GM12892 (cell line): ENCODE measurements around the gene RNF213. TPM values are rescaled to one million over a fixed set of nuclear protein-coding genes. Genes with fewer than 3 reads are reported as not detected.

Experiments
- DNase-seq: peaks from one replicate; pipeline ENCODE4 v3.0.0; 2011; ENCODE audit not compliant: insufficient read length
- FAIRE-seq: peaks from 2 replicates; lab custom pipeline; 2011; peaks lifted over from hg19 to GRCh38; lab: Jason Lieb, UNC
- POLR2A ChIP-seq: IDR thresholded peaks from 2 replicates; pipeline ENCODE4 v1.6.1; 2011; ENCODE audit warnings: low read depth, low read length, control low read depth
- POLR2AphosphoS5 ChIP-seq: IDR thresholded peaks from 2 replicates; pipeline ENCODE4 v1.6.1; 2011; ENCODE audit warnings: low read depth, low read length, control low read depth
- TAF1 ChIP-seq: IDR thresholded peaks from 2 replicates; pipeline ENCODE4 v1.6.1; 2011; ENCODE audit warnings: low read depth, mild to moderate bottlenecking, control low read depth, low read length, borderline replicate concordance
- polyA plus RNA-seq: library from polyadenylated mRNA; unstranded; fragments of >200 nt; gene quantifications from one replicate; pipeline ENCODE4 v1.2.1, GENCODE V29; 2012; ENCODE audit warnings: missing spikeins, inconsistent platforms; ENCODE audit not compliant: missing spikeins

The RNF213 gene
- 98.6 TPM for polyA plus RNA-seq

DNA sequence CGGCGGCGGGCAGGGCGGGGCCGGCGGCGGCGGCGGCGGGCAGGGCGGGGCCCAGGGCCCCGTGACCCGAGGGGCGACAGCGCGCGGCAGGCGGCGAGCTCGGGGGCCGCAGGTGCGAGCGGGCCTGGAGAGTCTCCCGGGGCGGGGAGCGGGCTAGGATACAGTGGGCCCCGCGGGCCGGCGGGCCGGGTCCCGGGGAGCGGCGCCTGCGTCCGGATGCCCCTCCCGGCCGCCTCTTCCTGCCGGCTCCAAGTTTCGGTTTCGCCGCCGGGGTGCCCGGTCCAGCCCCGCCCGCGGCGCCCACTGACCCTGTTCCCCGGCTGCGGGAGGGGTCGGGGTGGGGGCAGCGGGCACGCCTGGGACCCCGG is at the start of gene RNF213:
RNF213 (plus strand) TSS at position 62 of the 368 bp plus-strand sequence. CDS start 2,830 bp downstream, outside the sequence.
- TF ChIP-seq TAF1 (no peak), POLR2A (peak; percentile 62; the same call in 1 of the 2 replicates), POLR2AphosphoS5 (no peak)
- DNase-seq (peak; percentile 75), FAIRE-seq (no peak)

DNA sequence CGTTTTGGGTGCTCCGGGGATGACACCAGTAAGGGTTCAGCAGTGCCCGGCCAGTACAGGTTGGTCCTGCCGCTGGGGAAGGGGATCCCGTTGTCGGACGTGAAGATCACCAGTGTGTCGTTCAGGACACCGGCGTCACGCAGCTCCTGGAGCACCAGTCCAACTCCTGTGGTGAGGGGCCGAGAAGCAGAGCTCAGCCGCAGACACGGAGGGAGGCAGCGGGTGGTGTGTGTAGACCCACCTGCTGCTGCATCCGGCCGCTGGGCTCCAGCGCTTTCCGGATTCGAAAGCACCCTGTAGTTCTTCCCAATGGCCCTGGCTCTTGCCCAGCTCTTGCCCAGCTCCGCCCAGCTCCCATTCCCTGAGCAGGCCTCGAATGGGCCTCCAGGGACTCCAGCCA is 48.5 kb upstream of the RNF213 start:
- FAIRE-seq (no peak), DNase-seq (no peak)
- TF ChIP-seq TAF1 (no peak), POLR2A (no peak), POLR2AphosphoS5 (no peak)

DNA sequence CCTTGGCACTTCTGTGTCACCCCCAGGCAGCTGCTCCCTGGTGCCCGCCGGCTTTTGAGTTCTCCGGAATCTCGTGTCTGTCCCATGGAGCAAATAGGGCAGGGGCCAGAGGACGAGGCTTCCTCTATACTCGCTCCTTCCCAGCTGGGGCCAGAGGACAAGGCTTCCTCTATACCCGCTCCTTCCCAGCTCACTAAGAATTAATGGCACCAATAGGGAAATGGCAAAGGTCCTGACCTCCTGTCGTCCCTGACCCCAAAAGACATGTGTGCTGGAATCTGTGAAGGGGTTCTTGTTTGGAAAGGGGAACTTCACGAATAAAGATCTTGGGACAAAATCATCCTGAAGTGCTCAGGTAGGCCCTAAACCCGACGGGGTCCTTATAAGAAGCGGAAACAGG is 48.1 kb upstream of the RNF213 start:
- DNase-seq (no peak), FAIRE-seq (no peak)
- TF ChIP-seq TAF1: no peak
- TF ChIP-seq POLR2A: no peak
- no peak for TF ChIP-seq POLR2AphosphoS5

DNA sequence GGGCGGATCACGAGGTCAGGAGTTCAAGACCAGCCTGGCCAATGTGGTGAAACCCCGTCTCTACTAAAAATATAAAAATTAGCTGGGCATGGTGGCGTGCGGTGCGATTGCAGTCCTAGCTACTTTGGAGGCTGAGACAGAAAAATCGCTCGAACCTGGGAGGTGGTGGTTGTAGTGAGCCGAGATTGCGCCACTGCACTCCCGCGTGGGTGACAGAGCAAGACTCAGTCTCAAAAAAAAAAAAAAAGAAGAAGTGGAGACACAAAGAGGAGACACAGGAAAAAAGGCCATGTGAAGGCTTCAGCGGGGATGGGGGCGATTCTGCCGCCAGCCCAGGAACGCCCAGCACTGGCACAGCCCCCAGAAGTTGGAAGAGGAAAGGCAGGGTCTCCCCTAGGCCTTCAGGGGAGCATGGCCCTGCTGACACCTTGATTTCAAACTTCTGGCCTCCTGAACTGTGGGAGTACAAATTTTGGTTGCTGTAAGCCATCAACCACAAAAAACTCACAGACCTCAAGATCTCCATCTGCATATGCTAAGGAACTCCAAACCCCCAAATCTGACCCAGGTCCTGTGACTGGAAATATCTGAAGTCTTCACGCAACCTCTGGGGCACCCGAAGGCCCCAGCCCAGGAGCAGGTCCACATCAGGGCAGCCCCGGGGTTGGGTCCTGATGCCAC is 47.5 kb upstream of the RNF213 start:
- no peak for FAIRE-seq
- DNase-seq: no peak

DNA sequence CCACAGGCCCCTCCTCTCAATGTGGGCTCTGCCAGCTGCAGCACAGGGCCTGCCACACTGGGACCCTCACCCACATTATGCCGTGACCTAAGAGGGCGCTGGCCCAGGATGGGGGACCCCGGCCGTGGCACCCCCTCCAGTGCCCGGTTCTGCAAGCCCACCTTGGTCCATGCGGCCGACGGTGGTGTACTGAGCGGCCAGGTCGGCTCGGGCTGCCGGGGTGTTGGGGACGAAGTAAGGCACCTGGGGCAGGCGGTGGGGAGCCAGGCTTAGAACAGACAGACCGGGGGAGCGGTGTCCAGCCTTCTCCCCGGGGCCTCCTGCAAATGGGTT is 47.0 kb upstream of the RNF213 start:
- FAIRE-seq (no peak), DNase-seq (no peak)
- TF ChIP-seq TAF1: no peak
- no peak for TF ChIP-seq POLR2AphosphoS5
- TF ChIP-seq POLR2A: no peak

More for the DNA sequence above, 47.5 kb upstream of the RNF213 start:
- TF ChIP-seq TAF1 (no peak), POLR2AphosphoS5 (no peak), POLR2A (no peak)

DNA sequence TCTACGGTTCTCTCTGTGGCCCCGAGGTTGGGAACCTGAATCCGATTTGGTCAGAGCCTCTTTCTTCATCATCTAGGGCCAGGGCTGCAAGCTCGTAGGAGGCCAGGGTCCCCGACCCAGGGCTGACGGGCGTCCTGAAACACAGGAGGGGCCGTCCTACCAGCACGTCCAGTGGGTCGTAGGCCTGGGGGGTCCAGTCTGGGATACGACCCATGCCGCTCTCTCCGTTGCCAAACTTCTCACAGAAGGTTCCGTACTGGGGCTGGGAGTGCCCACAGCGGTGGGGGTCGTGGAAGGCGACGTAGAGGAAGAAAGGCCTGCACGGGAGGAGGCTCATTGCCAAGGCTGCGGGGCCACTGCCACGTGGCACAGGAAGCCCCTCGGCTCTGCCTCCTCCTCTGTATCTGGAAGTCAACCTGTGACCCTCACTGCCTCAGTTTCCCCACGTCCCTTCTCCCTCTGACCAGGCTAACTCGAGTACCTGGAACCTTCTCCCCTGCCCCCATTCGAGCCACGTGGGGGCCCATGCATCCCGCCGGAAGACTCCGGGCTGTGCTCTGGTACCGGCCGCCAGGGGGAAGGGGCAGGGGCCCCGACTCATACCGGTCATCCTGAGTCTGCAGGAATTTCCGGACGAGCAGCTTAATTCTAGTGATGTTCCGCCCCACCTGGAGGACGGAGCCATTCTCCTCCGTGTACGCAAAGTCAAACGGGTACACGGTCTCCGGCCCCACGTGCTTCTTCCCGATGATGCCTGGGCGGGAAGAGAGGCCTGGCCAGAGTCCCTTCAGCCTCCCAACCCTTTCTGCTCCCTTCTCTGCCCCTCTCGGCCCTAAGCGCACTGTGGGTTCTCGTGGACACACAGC is 46.4 kb upstream of the RNF213 start:
- FAIRE-seq (no peak), DNase-seq (no peak)
- TF ChIP-seq POLR2AphosphoS5 (no peak), TAF1 (no peak), POLR2A (no peak)

DNA sequence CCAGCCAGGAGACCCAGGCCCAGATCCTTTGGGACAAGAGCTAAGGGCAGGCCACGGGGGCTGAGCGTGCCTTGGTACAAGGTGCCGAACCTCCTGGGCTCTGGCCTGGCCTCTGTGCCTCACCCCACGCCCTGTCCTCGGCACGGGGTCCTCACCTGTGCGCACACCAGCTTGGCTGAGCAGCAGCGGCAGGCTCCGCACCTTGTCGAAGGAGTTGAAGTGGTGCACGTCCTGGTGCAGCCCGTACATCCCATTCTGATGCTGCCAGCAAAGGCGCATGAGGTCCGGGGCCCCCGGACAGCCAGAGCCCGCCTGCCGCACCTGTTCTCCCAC is 45.8 kb upstream of the RNF213 start:
- no peak for DNase-seq
- FAIRE-seq: no peak
- TF ChIP-seq TAF1 (no peak), POLR2AphosphoS5 (no peak), POLR2A (no peak)

DNA sequence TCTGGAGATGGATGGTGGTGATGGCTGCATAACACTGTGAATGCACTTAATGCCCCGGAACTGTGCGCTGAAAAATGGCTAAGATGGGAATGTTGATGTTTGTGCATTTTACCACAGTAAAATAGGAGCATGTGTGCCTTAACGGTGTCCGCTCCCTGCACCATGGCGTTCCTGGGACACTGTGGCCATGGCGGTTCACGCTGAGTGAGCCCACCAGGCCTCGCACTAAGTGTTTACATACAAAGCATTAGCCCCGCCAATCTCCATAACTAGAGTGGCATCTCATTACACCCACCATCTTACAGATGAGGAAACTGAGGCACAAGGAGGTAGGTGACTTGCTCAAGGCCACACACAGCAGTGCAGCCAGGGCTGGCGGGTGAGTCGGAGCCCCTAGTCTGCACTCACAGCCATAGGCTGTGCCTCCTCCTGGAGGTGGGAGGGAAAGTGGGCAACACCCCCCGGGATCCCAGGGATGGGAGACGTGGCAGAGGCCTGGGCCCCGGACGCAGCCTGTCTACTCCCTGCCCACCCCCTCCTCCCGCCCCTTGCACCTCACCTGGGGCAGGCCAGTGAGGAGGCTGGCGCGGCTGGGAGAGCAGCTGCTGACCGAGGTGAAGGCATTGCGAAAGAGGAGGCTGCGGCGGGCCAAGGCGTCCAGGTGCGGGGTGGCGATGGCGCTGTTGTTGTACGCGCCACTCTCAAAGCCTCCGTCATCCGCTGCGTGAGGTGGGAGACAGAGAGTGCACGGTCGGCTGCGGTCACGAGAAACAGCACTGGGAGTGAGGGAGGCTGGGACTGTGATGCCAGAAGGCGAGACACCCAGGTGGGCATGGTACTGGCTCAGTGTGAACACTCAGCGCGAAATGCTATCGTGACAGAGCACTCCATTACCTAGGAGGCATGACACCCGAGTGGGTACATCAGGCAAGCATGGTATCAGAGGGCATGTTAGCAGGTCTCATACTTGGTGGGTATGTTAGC is 43.9 kb upstream of the RNF213 start:
- no peak for DNase-seq
- no peak for TF ChIP-seq POLR2A
- no peak for TF ChIP-seq POLR2AphosphoS5
- no peak for TF ChIP-seq TAF1
- no peak for FAIRE-seq

DNA sequence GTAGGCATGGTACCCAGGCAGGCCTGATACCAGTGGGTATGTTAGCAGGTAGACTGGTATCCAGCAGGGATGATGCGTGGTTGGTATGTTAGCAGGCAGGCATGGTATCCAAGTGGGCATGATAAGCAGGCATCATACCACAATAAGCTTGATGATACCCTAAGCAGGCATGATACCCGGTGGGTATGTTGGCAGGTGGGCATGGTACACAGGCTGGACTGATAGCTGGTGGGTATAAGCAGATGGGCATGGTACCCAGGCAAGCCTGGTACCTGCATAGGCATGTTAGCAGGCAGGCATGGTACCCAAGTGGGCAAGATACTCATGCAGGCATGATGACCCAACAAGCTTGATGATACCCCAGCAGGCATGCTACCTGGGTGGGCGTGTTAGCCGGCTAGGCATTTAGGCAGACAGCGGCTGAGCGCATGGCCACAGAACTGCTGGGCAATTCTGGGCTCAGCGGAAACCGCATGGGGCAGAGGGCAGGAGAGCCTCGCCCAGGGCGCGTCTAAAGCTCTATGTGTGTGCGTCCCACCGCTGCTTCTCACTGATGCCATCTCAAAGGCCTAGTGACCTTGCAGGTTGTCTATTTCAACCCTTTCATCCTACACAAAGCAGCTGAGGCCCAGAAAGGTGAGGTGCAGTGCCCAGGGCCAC is 42.8 kb upstream of the RNF213 start:
- FAIRE-seq (no peak), DNase-seq (no peak)
- TF ChIP-seq POLR2A (no peak), TAF1 (no peak), POLR2AphosphoS5 (no peak)

DNA sequence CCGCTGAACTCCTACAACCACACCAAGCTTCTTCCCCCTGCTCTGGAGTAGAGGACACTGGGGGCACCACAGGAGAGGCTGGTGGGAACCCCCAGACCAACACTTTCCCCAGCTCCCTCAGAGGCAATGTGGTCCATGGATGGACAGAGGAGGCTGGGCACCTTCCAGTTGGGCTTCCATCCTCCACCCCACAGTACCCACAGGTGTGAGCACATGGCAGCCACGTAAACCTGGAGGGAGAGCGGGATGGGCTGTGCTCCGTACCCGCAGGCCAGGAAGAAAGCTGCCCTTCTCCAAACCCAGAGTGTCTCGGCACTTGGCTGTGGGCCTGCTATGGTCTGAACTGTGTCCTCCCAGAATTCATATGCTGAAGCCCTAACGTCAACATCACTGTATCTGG is 42.3 kb upstream of the RNF213 start:
- DNase-seq (no peak), FAIRE-seq (no peak)
- TF ChIP-seq POLR2A: no peak
- no peak for TF ChIP-seq TAF1
- TF ChIP-seq POLR2AphosphoS5: no peak
